Stimulated activated CD4-positive, alpha-beta T cell treated with anti-CD3 and anti-CD28 coated beads, Interleukin-4, amount 100 ng/mL, for 4 hours (primary cell): ENCODE measurements around the gene DYRK3.
"Not testable (repeated sequence)": the region's sequence is repeated elsewhere in the genome, so short reads cannot be mapped to it uniquely, and the experiment has no call there.

Experiments used
- DNase-seq, 2 experiments: peaks; one replicate each; pipeline ENCODE4 v3.0.0-alpha.2; 2020

Gene DYRK3

DNA sequence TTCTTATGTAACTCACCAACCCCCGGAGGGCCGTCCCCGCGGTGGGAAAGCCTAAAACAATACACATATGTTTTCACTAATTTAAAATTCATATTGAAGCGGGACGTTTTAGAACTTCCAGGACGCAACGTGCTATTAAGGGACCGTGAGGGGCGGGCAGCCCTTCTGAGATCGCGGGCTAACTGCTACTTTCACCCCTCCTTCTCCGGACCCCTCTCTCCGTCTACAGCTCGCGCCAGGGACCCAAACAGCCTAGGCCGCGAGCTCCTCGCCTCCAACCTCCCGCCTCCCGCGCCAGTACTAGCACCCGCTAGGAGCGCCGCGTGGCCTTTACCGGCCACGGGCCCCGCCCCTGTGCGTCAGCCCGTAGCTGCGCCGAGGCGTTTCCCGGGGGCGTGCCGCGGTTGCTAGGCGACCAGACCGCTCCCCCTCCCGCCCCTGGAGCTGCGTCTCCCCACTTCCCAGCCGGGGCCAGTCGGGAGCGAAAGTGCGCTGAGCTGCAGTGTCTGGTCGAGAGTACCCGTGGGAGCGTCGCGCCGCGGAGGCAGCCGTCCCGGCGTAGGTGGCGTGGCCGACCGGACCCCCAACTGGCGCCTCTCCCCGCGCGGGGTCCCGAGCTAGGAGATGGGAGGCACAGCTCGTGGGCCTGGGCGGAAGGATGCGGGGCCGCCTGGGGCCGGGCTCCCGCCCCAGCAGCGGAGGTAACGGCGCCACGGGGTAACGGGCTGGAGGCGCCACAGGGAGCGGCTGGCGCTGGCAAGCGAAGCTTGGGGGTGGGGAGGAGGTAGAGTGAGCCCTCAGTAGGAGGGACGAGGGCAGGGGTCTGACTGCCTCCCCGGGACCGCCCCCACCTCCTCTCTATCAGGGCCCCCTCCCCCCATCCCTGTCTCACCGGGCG is at the start of gene DYRK3:
Gene DYRK3 (plus strand): TSS at position 457 of the 898 bp plus-strand sequence. CDS start 168 bp downstream, at position 625.
- DNase-seq = peak; percentile 91

DNA sequence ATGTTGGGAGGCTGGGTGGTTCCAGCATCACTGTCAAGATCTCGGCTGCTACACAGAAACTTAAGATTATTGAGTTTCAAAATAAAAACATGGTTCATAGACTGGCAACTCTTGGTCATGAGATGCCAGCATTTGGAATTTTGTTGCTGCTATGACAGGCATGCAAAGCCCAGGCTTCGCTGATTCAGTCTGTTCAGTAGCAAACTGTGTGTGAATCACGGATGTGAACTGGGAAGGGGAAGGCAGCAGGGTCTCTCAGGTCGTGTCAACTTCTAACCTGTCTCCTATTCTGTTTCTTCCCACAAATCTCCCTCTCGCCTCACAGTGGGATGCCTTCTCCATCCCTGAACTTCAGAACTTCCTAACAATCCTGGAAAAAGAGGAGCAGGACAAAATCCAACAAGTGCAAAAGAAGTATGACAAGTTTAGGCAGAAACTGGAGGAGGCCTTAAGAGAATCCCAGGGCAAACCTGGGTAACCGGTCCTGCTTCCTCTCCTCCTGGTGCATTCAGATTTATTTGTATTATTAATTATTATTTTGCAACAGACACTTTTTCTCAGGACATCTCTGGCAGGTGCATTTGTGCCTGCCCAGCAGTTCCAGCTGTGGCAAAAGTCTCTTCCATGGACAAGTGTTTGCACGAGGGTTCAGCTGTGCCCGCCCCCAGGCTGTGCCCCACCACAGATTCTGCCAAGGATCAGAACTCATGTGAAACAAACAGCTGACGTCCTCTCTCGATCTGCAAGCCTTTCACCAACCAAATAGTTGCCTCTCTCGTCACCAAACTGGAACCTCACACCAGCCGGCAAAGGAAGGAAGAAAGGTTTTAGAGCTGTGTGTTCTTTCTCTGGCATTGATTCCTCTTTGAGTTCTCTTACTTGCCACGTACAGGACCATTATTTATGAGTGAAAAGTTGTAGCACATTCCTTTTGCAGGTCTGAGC is 48.6 kb upstream of the DYRK3 start:
- no peak for DNase-seq

DNA sequence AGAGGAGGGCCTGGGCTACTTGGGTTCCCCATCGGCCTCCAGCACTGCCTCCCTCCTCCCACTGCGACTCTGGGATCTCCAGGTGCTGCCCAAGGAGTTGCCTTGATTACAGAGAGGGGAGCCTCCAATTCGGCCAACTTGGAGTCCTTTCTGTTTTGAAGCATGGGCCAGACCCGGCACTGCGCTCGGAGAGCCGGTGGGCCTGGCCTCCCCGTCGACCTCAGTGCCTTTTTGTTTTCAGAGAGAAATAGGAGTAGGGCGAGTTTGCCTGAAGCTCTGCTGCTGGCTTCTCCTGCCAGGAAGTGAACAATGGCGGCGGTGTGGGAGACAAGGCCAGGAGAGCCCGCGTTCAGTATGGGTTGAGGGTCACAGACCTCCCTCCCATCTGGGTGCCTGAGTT is 47.4 kb upstream of the DYRK3 start:
- DNase-seq = no peak

DNA sequence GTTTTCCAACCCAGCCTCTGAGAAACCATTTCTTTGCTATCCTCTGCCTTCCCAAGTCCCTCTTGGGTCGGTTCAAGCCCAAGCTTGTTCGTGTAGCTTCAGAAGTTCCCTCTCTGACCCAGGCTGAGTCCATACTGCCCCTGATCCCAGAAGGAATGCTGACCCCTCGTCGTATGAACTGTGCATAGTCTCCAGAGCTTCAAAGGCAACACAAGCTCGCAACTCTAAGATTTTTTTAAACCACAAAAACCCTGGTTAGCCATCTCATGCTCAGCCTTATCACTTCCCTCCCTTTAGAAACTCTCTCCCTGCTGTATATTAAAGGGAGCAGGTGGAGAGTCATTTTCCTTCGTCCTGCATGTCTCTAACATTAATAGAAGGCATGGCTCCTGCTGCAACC is 46.8 kb upstream of the DYRK3 start:
- DNase-seq = no peak

DNA sequence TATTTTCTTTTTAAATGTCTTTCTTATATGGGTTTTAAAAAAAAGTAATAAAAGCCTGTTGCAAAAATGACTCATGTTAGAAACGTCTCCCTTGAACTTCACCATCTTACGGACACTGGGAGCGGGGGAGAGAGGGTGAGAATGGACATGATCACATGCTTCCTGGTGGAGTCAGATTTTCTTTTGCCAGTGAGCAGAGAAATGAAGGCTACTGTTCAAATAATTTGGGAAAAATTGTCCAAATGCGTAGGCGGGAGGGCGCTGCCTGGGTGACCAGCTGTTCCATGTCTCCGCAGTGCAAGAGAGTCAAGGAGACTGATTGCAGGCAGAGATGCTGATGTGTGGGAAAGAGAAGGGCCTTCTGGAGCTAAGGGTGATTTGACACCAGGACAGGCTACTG is 46.1 kb upstream of the DYRK3 start:
- DNase-seq = no peak

DNA sequence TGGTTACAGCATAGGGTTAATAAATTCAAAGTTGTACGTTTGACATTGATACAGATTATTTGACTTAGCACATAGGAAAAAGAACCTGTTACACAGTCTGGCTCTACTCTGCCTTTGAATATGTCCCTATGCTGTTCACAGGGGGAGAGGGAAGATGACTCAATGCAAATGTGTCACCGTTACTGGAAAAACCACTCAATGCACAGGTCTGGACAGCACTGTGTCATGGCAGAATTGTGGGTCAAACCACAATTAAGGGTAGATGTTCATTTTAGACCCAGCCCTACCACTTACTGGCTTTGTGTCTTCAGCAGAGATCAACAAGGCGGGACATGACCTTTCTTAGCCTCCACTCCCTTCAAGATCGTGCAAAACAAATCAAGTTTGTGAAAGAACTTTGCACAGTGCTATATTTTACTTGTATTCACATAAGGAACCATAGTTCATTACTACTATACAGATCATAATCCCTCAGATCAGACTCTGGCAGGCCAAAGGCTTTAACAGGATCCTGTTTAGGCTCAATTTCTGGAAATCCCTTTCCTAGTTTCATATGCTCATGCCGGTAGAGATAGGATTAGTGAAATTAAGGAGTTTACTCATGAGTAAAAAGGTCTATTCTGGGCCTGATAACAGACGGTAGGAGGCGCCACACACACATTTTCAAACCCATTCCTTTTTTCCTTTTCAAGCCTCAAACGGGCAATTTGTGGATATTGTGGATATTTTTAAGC is 45.1 kb upstream of the DYRK3 start:
- peak in 1 of 2 experiments; percentile 77 for DNase-seq

DNA sequence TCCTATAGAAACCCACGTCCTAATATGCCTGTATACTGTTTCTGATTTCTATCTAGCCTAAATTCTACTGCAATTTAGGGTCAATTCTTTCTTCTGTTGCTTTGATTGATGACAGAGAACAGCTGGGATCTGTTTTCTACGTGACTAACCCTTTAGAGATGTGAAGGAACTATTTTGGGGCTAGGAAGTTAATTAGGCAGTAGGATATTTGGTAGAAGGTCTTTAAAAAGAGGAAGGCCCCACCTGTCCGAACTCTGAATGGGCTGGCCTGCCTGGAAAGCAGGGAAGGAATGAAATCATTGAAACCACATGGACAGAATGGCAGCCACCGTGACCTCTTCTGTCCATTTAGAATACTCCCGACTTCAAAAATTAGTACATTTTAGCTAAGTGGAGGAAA is 44.1 kb upstream of the DYRK3 start:
- no peak for DNase-seq

DNA sequence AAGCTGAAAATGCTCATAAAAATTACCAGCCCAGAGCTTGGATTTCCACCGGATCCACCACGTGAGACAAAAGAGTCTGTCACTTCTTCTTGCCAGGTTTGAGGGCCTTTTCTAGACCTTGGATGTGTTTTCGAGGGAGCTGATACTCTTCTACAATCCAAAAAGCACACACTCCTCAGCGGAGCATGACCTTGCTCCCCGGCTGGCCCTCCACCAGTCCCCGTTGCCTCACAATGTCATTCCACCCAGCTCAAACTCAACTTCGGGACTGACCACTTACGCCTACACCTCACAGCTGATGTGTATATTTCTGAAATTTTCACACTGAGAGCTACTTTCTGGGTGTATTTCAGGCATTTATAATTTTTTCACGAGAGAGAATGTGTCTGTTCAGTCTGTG is 43.6 kb upstream of the DYRK3 start:
- DNase-seq = no peak

DNA sequence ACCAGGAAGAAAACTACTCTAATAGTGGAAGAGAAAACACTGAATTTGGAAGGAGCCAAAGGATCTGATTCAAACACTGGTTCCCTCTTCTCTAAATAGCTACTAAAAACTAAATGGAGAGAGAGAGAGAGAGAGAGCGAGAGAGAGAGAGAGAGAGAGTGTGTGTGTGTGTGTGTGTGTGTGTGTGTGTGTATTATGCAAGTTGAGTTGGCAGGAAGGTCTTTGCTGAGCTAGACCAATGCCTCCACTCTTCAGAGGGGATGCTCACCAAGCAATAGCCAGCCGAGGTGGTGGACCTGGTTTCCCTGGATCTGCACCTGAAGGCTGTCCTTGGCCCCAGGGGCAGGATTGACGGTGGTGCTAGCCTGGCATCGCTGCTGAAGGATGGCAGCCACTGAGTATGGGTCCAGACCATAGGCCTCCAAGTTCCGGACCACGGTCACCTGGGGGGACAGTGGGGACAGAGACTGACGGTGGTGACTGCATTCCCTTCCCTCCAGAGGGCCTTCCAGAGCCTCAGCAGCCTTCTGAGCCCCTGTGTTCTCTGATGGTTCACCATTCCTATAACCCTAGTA is 41.9 kb upstream of the DYRK3 start:
- no peak for DNase-seq

DNA sequence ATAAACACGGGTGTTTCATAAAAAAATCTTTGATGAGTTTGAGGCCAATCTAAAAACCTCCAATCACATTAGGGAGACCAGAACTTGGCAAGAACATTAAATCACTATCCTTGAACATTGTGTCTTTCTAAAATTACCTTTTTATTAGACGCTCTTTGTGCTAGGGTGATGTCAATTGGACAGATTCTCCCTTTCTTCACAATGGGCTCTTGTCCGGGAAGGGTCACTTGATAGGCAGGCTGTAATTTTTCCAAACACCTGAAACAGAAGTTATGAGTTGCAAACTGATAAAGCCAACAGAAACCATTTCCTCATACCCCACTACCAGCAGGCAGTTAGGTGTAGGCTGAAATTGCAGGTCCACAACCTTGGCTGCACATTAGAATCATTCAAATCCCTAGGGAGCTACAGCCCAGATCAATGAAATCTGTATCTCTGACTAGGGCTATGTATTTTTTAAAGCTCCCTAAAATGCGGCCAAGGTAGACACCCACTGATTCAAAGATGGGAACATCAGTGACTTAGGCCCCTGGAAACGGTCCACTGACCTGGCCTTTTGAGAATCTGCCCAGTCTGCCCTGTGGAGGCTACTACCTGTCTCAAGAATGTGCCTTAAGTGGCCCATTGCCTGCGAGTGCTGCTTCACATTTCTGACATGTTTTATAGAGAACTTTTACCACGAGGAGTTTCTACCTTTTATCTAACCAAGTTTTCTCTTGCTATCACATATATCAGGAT is 39.6 kb upstream of the DYRK3 start:
- DNase-seq = no peak

DNA sequence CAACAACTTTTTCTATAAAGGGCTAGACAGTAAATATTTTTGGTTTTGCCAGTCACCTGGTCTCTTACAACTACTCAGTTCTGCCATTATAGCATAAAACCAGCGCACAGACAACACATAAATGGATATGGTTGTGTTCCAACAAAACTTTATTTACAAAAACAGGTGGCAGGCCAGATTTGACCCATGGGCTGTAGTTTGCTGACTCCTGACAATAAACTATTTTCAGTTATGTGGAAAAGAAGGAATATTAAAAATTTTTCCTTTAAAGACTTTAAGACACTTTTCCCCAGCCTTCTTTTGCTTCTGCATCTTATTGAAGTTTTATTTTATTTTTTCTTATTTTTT is 39.0 kb upstream of the DYRK3 start:
- no peak for DNase-seq

DNA sequence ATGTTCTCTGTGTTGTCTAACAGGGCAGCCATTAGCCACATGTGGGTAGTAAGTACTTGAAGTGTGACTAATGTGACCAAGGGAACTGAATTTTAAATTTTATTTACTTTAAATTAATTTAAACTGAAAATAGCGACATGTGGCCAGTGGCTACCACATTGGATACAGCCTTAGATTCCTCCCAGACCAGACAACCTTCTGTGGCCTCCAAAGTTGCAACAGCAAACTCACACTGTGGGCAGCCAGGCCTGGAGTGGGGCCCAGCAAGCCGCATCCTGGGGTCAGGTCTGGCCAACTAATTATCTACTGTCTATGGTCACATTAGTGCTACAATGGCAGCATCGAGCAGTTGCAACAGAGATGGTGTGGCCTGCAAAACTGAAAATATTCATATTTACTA is 34.8 kb upstream of the DYRK3 start:
- DNase-seq = no peak

DNA sequence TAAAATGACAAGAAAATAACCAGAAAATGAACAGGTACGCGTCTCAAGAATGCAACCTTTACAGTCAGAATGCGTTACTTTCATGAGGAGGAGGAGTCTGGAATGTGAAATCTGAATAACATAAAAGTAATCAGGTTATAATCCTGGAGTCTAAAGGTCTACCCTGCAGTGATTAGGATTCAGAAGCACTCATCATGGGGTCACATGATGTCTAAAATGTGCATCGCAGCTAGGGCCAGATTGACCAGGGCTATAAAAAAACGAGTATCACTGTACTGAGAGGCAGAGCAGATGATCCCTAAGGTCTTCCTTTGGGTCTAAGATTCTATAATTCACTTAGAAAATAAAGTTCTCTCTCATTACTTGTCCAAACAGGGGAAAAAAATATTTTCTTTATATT is 30.5 kb upstream of the DYRK3 start:
- no peak for DNase-seq

DNA sequence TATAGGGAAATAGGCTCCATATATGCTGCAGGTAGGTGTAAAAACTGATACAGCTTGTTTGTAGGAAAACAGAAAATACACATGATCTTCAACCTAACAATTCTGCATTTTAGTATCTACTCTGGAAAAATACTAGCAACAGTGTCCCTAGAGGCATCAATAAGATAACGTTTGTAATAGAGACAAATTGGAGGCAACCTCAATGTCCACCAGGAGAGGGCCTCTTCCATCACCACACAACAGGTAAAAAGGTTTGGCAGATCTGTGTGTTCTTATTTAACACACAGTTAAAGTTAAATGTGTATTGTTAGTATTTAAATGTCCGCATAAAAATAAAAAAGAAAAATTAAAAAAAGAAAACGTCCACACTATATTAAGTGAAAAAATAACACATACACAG is 28.5 kb upstream of the DYRK3 start:
- no peak for DNase-seq

DNA sequence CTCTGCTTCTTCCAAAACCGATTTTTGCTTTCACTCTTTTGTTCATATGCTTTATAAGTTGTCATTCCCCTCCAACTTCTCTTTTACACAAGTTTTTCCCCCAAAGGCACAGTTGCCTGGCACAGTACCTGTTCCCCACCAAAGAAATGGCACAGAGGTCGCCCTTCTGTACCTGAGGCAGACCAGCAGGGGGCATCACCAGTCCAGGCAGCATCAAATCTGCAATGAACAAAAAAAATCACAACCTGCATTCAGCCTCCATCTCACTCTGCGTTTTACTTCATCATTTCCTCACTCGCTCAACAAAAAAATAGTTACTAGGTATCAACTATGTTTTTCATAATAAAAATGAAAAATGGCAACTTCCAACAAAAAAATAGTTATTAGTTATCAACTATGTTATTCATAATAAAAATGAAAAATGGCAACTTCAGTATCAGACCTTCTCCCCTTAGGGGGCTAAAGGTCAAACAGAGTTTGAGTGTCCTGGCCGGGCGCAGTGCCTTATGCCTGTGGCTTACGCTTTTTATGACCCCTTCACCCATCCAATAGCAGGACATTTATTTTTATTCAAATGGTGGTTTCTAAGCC is 27.1 kb upstream of the DYRK3 start:
- peak; percentile 41 to 46 for DNase-seq

DNA sequence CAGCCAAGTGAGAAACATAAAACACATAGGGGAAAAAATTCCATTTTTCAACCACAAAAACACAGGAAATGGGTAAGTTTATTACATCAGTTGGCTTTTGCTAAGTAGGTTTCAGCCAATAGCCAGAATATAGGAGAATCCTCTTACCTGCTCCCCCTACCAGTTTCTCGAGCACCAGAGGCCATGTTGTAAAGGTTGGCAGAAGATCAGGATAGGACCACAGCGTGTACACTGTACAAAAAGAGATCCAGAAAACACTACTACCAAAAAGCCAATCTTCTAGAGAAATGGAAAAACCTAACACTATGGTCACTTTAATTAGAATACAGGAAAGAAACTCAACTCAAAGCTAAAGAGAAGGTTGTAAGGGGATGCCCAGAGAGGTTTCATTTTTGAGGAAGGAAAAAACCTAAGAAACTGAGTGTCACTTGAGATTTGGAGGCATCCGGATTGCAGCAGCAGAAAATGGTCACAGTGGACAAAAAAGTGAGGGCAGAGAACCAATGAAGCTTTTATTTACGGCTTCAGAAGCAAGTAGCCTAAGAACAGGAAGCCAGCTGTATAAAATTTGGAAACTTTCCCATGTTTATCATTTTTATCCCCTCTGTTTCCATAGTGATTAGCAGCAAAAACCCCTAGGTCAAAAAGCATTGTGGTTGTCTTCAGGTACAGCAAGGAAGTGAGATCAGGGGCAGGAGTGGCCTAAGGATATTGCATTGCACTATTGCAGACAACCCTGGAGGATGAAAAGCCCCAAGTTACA is 25.9 kb upstream of the DYRK3 start:
- DNase-seq = no peak

DNA sequence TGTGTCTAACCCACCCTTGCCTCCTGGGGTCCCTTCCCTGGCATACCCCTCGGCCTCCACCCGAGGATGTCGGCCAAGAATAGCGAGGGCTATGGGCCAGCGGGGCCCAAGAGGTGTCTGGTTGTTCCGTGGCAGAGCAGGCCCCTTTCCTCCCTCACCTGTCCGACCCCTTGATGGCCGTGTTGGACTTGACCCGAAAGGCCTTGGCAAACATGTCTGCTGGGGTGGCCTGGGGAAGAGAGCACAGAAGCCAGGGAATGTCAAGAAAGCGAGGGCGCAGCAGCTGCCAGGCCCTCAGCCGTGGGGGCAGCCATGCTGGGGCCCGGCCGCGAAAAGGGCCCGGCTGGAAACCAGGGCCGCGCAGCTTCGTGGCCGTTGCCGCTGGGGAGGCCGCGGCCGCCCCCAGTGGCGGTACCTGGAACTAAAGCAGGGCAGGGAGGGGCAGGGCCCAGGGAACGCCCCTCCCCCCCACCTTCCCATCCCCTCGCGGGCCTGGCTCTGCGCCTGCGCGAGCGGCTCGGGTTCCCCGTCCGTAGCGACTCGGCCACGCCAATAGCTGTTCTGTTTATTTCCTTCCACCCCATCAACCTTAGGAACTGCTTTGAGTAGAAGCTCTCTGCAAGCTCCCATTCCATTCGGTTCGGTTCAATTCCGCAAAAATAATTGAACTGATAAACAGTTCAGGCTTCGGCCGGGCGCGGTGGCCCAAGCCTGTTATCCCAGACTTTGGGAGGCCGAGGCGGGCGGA is 23.0 kb upstream of the DYRK3 start, which contains the start of gene EIF2D:
Gene EIF2D (minus strand): TSS at position 337 of the 748 bp plus-strand sequence. CDS start 123 bp downstream, at position 214.
- DNase-seq = peak; percentile 91 to 96

DNA sequence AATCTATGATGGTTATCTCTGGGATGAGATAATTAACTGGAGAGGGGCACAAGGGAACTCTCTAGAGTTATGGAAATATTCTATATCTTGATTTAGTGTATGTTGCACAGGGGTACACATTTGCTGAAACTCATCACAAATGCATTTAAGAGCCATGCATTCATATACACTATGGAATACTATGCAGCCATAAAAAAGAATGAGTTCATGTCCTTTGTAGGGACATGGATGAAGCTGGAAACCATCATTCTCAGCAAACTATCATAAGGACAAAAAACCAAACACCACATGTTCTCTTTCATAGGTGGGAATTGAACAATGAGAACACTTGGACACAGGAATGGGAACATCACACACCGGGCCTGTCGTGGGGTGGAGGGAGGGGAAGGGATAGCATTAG is 8.9 kb upstream of the DYRK3 start:
- DNase-seq = not testable (repeated sequence)

DNA sequence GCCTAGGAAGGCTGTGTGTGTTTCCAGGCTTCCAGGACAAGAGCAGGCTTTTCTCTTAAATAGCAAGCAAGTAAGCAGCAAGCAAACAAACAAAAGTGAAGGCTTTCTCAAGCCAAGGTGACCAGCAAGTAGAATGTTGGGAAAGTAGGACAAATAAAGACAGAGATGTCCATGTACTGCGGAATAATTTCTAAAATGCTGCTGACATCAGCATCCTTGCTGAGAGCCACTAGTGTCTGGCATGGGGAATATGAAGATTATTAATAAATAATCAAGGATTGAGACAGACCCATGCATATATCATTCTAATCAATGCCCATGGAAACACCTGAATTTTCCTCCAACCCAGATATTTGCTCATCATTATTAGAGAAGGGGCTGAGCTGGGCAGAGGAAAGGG is 6.4 kb upstream of the DYRK3 start:
- DNase-seq = no peak

DNA sequence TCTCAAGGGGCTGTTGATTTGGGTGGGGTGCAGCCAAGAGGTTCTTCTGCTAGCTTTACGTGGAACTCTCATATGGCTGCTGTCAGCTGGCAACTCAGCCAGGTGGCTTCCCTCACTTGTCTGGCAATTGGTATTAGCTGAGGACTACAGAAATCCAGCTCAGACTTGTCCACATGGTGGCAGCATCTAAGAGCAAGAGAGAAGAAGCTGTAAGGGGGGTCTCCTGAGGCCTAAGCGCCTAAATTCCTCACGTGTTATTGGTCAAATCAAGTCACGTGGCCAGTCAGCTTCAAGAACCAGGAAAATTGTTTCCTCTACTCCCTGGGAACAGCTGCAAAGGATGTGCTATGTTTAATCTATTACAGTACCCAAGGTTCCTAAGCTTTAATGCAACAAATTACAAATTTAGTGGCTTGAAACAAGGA is 4.2 kb upstream of the DYRK3 start:
- no peak for DNase-seq
